ENCODE measurements around the gene MAGOHB. TPM values are rescaled to one million over a fixed set of nuclear protein-coding genes. Genes with fewer than 3 reads are reported as not detected.

The MAGOHB gene
- total and polyA plus RNA-seq, 2 of the 13 experiments (the other 11 are each of a cell fraction or from before 2014, with no cell fraction given) = 7.0 to 49.8 TPM

- no peak for TF ChIP-seq FOXO4 (CRISPR knock-in tag; conservative IDR thresholded peaks at IDR 0.05)
- TF ChIP-seq ADNP (CRISPR knock-in tag; IDR thresholded peaks at IDR 0.05) = no peak
- TF ChIP-seq ZNF501 (CRISPR knock-in tag; IDR thresholded peaks at IDR 0.05) = no peak
- TF ChIP-seq SALL2 (CRISPR knock-in tag; IDR thresholded peaks at IDR 0.05) = no peak
Observed at GRCh38 chr12:10621278-10621677, 7.9 kb upstream of the MAGOHB start (continued).

- H3K9ac ChIP-seq (ENCODE audit: insufficient read depth, low read depth, low read length) = no peak overlapping the region
- H3K4me1 ChIP-seq (ENCODE audit: insufficient read depth, low read length) = no peaks in the 10 kb centered on the region
- TF ChIP-seq ZSCAN12 (CRISPR knock-in tag; IDR thresholded peaks at IDR 0.05) (no peak), ZFP91 (CRISPR knock-in tag; IDR thresholded peaks at IDR 0.05; ENCODE audit: borderline replicate concordance) (no peak)
- FAIRE-seq (no peak), DNase-seq (ENCODE audit: low spot score) (no peak), ATAC-seq (no peak)
- intact Hi-C loops (cut with micrococcal nuclease; ENCODE audit: unreplicated experiment) (no loop called here), in situ Hi-C loops (cut with HindIII; ENCODE audit: extremely low pct_ligation_motif_present, low pct_unique_long_range_greater_than_20kb) (no loop called here)
- H2AFZ ChIP-seq (ENCODE audit: low read length) = no peak overlapping the region
- 3% methylated on average over 3 of the region's 10 CpGs for WGBS (ENCODE audit: low lambda C conversion rate)
- 0 out of 5 replicates have a peak, but pooled peaks cover 0 to 13% of the 10 kb centered on the region in 2 experiments for H3K27me3 ChIP-seq (ENCODE audit: control insufficient read depth in 1 of 2, insufficient read depth in 2 of 2, low read length in 2 of 2)
- POLR2A ChIA-PET = no interaction called here
- no peaks in the 10 kb centered on the region for H3K79me2 ChIP-seq (ENCODE audit: insufficient read depth, low read length)
- no peak overlapping the region for H3K4me2 ChIP-seq (ENCODE audit: low read depth, low read length)
- no TSS peak for BruUV-seq (replicated peaks)
- H3K27ac ChIP-seq (ENCODE audit: extremely low read length, insufficient read depth, low read length) = no peak overlapping the region
- CTCF ChIA-PET (ENCODE audit: low intra/inter-chr PET ratio, low total read pairs) = no interaction called here
- no peaks in the 10 kb centered on the region for H3K36me3 ChIP-seq (replicated peaks in 1 of 2; ENCODE audit: control insufficient read depth in 1 of 2, insufficient read depth in 2 of 2, low read length in 2 of 2)
- H3K9me3 ChIP-seq (ENCODE audit: low read length) = no peaks in the 10 kb centered on the region
- H4K20me1 ChIP-seq (ENCODE audit: insufficient read depth, low read length) = no peaks in the 10 kb centered on the region
- no peak overlapping the region for H3K4me3 ChIP-seq (replicated peaks in 1 of 3; ENCODE audit: insufficient read depth in 1 of 3, low read depth in 2 of 3, low read length in 3 of 3)
Observed at GRCh38 chr12:10620078-10620779, 6.8 kb upstream of the MAGOHB start.

Measured in HepG2 (cell line).